MV-4-11 (cell line): ENCODE results near the gene KCNQ1.
A peak's percentile ranks its signal among the peaks of the same experiment; 100 is the strongest.

Experiments
- DNase-seq: peaks from one replicate; lab custom pipeline; 2025; lab: John Stamatoyannopoulos, UW

KCNQ1 gene

DNA sequence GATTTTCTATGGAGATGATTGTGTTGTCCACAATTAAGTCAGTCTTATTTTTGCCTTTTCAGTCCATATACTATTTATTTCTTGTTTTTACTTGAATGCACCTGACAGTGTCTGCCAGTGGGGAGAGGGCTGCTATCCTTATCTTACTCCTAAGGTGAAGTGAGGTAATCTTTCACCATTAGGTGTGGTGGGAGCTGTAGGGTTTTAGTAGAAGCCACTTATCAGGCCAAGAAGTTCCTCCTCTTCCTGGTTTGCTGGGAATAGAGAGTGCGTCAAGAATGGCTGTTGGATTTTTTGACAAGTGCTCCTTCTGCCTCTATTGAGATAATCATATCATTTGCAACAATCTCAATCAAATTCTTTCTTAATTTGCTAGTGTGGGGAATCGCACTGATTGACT is 108.4 kb downstream of the KCNQ1 start:
- DNase-seq = no peak

DNA sequence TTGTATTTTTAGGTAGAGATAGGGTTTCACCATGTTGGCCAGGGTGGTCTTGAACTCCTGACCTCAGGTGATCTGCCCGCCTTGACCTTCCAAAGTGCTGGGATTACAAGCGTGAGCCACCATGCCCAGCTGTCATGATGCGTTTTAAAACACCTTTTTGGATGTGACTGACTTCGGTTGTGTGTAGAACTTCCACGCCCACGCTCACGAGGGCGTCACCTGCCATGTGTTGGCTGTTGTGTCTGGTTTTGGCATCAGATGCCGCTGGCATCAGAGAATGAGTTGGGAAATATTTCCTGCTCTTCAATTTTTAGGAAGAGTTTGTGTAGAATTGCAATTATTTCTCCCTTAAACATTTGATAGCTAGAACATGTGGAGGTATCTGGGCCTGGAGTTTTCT is 109.1 kb downstream of the KCNQ1 start:
- DNase-seq = no peak

- DNase-seq = no peak
These were observed 109.8 kb downstream of the KCNQ1 start for GRCh38 chr11:2554338-2555207.

DNA sequence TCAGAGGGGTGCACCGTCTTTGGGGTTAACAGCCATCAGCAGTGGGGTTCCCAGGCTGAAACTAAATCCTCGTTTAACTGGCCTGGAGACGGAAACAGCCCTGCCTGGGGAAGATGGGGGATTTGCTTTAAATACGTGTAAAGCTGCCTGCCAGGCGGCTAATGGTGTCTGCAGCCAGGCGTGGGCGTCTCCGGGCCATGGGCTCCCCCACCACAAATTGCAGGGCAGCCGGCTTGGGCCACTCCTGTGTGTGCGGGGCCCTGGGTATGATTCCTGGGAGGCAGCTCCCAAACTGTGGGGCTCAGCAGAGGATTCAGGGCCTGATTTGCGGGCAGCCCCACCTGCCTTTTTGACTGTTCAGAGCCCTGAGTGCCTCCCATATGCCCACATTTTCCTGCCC is 110.5 kb downstream of the KCNQ1 start:
- no peak for DNase-seq

DNA sequence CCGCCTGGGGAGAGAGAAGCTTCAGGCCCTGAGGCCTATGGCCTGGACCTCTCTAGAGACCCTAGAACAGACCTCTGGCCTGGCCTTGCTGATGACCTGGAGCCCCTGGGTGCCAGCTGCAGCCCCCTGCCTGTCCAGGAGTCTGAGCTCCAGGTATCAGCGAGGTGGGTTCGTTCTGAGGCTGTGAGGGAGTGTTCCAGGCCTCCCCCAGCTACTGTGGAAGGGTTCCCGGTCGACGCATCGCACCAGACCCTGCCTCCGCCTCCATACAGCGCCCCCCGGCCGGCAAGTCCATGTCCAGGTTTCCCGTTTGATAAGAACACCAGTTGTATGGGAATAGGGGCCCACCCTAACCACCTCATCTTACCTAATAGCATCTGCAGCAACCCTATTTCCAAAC is 111.1 kb downstream of the KCNQ1 start:
- DNase-seq = no peak

GRCh38 chr11:2557381-2557780 is 112.6 kb downstream of the KCNQ1 start:
- DNase-seq = no peak

DNA sequence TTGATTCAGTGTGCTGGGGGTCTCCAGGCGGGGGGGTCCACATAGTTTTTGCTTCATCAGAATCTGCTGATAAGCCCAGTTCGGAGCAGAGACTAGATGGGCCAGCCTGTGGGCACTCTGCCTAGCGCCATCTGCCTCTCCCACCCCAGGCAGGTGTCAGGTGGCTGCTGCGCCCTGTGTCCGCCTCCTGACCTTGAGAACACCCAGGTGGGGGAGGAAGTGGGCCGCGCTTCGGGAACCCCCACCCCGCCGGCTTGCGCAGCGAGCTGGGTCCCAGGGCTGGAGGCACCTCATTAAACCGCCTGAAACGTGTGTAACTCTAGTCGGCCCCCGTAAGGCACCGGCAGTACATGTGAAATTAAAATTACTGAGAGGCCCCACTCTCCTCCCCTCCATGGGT is 113.6 kb downstream of the KCNQ1 start:
- DNase-seq = no peak

DNA sequence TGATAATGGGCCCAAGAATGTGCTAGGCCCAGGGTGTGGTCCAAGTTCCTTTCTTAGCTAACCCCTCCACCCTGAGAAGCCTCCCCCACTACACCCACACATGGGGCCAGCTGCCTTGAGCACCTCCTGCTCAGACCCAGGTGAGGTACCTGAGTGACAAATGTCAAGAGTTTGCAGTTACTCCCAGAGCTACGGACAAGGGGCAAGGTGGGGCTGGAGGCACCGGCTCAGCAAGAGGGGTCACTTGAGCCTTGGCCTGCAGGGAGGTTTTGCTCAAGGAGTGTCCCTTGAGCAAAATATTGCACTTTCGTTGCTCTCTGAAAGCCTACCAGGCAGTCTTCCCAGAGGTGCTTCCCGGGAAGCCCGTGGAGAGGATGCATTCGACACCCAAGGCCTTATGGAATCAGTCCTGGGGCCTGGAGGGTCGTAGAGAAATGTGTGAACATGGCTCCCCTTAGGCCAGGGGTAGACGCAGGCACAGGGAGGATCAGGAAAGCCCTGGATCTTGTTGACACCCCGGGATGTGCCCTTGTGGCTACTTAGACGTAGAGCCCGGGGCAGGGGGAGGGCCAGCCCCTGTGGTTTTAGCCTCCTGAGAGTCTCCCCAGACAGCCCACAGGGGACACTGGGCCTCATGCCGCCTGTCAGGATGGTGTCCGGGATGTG is 114.2 kb downstream of the KCNQ1 start:
- DNase-seq = no peak

DNA sequence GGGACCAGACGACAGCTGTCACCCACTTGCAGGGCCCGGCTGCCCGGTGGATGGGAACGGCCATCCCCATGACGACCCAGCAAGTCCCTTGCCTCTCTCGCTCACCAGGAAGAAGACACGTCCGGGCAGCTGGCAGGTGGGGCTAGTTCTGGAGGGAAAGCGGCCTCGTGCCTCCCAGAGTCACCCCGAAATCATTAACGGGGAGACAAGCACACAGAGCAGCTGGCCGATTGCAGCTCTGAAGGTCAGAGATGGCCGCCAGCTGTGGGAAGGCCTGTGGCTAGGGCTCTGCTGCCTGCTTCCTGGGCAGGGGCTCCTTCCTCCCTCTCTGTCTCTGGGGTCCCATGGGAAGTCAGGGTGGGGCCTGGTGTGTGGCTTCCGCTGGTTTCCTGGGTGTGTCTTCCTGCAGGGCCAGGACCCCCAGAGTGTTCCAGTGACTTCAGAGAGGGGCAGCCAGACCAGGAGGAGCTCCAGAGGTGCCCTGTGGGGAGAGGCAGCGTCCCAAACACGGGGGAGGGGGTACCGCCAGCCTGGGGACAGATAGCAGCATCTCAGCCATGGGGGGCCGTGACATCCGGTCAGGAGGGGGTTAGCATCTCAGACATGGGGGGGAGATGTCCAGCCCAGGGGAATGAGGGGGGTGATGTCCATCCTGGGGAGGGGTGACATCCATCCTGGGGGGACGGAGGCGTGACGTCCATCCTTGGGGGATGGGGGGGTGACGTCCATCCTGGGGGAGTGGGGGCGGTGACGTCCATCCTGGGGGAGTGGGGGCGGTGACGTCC is 114.9 kb downstream of the KCNQ1 start:
- DNase-seq = no peak

DNA sequence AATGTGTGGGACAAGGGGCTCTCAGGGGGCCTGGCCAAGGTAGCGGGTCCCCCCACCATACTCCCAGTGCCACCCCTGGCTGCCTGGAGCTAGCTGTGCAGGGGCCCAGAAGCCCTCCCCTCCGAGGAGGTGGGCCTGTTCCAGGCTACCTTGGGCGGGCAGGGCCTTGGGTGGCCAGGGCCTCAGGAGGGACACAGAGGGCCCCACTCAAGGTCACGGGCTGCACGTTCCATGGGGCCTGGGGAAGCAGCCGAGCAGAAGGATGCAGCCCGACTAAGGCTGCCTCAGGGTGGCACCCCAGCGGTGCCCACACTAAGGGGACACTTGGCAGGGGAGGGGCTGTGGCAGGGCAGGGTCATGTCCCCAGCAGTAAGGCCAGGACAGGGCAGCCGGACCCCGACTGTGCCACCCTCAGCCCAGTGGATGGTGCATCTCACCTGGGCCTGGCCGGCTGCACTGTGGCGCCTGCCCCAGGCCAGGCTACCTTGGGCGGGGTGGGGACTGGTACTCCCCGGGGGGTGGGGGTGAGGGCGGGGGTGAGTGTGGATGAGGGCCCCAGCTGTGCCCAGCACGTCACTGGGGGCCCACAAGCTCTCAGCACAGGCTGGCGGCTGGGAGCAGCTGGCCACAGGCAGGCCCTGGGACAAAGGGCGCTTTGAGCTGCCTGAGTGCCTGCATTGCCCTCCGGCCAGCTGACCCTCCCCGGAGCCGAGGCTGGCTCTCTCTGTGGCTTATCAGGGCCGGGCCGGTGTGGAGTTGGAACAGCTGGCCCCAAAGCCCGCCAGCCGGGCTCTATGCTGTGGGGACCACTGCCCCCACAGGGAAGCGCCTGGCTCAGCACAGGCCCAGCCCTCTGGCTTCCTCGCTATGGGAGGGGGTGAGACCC is 117.1 kb downstream of the KCNQ1 start:
- no peak for DNase-seq

GRCh38 chr11:2562890-2563212 is 118.0 kb downstream of the KCNQ1 start:
- DNase-seq = no peak

GRCh38 chr11:2563213-2564007 is 118.6 kb downstream of the KCNQ1 start:
- no peak for DNase-seq

DNA sequence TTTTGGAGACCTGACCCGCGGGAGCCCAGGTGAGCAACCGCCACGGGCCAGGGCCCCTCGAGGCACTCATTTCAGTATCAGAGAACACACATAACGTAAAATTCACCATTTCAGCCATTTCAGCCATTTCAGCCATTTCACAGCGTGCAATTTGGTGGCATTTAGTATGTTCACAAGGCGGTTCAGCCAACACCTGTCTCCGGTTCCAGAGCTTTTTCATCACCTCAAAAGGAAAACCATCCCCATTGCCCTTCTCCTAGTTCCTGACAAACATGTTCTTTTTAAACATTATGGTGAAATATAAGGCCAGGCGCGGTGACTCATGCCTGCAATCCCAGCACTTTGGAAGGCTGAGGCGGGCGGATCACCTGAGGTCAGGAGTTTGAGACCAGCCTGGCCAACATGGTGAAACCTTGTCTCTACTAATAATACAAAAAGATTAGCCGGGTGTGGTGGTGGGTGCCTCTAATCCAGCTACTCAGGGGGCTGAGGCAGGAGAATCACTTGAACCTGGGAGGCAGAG is 119.3 kb downstream of the KCNQ1 start:
- DNase-seq = no peak

DNA sequence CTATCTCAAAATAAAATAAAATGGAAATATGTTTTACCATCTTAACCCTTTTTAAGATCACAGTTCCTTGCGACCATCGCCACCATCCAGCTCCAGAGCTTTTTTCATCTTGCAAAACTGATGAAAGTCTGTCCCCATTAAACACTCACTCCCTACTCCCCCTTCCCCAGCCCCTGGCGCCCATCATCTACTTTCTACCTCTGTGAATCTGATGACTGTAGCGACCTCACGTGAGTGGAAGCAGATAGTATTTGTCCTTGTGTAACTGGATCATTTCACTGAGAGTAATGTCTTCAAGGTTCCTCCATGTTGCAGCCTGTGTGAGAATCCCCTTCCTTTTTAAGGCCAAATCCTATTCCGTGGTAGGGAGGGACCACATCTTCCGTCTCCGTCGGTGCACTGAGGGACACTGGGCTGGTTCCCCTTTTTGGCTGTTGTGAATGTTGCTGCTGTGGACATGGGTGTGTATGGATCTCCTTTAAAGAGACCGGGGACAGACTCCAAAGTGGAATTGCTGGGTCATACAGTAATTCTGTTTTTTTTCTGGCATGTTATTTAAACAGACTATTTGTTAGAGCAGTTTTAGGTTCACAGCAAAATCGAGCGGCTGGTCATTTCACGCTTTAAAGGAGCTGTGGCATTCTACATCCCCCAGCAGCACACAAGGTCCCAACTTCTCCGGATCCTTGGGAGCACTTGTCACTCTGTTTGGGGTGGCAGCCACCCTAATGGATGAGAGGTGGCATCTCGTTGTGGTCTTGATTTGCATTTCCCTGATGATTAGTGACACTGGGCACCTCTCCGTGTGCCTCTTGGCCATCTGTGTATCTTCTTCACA is 120.0 kb downstream of the KCNQ1 start:
- DNase-seq = no peak

- no peak for DNase-seq
These were observed 120.8 kb downstream of the KCNQ1 start for GRCh38 chr11:2565447-2566222.

- no peak for DNase-seq
These were observed 121.6 kb downstream of the KCNQ1 start for GRCh38 chr11:2566223-2567025.

DNA sequence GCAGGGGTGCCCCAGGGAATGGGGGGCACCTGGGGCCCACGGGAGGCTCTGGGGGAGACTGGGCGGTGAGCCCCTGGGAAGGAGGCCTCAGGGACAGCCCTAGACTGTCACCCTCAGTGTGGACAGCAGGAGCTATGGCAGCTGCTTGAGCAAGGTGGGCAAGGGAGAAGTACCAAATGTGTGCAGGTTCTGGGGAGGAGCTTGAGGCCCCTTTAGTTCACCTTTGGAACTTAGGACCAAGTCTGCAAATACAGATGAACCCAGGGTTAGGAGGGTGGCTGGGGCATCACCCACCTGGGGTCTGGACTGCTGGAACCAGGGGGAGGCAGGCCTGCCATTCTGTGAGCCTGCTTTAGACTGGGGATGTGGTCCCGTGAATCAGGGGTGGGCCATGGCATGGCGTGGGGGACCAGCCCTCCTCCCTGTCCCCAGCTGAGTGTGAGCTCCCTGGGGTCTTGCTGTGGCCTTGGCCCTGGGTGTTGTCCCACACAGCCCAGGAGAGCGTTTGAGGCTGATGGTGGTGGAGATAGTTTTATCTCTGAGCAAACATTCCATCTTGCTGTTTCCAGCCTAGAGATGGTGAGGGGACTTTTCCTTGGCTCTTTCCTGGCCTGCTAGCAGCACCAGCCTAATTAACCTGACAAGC is 122.3 kb downstream of the KCNQ1 start:
- DNase-seq = no peak

GRCh38 chr11:2569321-2569721 is 124.5 kb downstream of the KCNQ1 start:
- DNase-seq = peak; percentile 33
